GM10266 (cell line): Measurements from ENCODE around the gene ARHGDIG.

ENCODE experiments used
- DNase-seq: peaks from one replicate; pipeline ENCODE4 v3.0.0; 2012; ENCODE audit errors: extremely low spot score
- TF ChIP-seq, protein P1 (sequence below): IDR thresholded peaks from 2 replicates; pipeline ENCODE4 v1.5.1; 2012; ENCODE audit warnings: mild to moderate bottlenecking, low read depth; ENCODE audit not compliant: control insufficient read depth, insufficient read depth; ENCODE audit errors: missing control alignments

The ARHGDIG gene

DNA sequence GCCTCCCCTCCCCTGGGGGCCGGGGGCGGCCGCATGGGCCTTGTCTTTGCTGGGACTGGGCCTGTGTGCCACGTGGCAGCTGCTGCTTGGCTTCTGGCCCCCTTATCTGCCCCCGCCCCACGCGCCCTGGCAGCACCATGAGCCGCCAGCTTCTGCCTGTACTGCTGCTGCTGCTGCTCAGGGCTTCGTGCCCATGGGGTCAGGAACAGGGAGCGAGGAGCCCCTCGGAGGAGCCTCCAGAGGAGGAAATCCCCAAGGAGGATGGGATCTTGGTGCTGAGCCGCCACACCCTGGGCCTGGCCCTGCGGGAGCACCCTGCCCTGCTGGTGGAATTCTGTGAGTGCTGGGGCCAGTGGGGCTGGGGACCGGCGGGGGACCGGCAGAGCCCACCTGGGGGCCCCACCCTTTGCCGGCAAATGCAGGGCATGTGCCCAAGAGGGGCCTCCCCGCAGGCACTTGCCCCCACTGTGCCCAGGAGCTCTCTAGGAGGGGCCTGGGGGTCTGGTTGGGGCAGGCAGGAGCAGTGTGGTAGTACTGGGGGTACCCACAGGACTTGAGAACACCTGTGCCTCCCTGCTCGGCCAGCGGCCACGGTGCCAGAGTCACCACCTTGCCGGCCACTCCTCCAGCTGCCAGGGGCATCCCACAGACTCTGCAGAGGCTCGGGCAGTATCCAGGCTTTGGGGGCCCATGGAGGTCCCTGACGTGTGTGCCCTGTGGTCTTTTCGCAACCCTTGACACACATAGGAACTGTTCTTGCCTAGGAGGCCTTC is 2.8 kb downstream of the ARHGDIG start, which contains the start of gene PDIA2:
Gene PDIA2 (plus strand): TSS at position 132 of the 773 bp plus-strand sequence. CDS start 6 bp downstream, at position 138.
- TF ChIP-seq, protein P1, sequence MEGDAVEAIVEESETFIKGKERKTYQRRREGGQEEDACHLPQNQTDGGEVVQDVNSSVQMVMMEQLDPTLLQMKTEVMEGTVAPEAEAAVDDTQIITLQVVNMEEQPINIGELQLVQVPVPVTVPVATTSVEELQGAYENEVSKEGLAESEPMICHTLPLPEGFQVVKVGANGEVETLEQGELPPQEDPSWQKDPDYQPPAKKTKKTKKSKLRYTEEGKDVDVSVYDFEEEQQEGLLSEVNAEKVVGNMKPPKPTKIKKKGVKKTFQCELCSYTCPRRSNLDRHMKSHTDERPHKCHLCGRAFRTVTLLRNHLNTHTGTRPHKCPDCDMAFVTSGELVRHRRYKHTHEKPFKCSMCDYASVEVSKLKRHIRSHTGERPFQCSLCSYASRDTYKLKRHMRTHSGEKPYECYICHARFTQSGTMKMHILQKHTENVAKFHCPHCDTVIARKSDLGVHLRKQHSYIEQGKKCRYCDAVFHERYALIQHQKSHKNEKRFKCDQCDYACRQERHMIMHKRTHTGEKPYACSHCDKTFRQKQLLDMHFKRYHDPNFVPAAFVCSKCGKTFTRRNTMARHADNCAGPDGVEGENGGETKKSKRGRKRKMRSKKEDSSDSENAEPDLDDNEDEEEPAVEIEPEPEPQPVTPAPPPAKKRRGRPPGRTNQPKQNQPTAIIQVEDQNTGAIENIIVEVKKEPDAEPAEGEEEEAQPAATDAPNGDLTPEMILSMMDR: no peak
- no peak for DNase-seq

DNA sequence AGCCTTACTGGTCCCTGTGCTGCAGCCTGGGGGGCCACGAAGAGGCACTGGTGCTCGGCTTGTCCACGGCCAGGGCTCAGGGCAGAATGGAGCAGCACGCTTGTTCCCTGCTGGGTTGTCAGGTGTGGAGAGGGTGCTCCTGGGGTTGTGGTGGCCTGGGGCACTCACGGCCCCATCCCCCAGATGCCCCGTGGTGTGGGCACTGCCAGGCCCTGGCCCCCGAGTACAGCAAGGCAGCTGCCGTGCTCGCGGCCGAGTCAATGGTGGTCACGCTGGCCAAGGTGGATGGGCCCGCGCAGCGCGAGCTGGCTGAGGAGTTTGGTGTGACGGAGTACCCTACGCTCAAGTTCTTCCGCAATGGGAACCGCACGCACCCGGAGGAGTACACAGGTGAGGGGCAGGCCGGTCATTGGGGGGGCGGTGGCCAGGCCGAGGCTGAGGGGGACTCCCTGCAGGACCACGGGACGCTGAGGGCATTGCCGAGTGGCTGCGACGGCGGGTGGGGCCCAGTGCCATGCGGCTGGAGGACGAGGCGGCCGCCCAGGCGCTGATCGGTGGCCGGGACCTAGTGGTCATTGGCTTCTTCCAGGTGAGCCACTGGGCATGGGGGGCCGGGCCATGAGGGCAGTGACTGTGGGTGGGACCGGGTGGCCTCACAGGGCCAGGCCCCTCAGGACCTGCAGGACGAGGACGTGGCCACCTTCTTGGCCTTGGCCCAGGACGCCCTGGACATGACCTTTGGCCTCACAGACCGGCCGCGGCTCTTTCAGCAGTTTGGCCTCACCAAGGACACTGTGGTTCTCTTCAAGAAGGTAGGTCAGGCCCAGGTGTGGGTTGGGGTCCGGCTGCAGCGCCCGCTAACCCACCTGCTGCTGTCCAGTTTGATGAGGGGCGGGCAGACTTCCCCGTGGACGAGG is 4.1 kb downstream of the ARHGDIG start:
- DNase-seq: no peak
- TF ChIP-seq, protein P1: no peak

DNA sequence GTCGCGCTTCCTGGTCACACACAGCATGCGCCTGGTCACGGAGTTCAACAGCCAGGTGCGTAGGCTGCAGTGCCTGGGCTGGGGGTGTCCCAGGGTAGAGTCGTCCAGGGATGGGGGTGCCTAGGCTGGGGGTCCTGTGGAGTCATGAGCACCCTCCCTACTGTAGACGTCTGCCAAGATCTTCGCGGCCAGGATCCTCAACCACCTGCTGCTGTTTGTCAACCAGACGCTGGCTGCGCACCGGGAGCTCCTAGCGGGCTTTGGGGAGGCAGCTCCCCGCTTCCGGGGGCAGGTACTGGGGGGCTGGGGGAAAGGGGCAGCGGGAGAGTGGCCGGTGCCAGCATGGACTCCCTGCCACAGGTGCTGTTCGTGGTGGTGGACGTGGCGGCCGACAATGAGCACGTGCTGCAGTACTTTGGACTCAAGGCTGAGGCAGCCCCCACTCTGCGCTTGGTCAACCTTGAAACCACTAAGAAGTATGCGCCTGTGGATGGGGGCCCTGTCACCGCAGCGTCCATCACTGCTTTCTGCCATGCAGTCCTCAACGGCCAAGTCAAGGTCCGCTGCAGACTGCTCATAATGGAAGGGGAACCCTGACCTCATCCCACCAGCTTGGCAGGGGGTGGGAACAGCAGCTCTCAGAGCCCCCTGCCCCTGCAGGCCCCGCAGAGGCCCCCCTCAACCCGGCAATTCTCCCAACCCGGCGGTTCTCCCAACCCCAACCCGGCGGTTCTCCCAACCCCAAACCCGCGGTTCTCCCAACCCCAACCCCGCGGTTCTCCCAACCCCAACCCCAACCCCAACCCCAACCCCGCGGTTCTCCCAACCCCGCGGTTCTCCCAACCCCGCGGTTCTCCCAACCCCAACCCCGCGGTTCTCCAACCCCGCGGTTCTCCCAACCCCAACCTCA is 5.0 kb downstream of the ARHGDIG start:
- DNase-seq: no peak
- TF ChIP-seq, protein P1: no peak

DNA sequence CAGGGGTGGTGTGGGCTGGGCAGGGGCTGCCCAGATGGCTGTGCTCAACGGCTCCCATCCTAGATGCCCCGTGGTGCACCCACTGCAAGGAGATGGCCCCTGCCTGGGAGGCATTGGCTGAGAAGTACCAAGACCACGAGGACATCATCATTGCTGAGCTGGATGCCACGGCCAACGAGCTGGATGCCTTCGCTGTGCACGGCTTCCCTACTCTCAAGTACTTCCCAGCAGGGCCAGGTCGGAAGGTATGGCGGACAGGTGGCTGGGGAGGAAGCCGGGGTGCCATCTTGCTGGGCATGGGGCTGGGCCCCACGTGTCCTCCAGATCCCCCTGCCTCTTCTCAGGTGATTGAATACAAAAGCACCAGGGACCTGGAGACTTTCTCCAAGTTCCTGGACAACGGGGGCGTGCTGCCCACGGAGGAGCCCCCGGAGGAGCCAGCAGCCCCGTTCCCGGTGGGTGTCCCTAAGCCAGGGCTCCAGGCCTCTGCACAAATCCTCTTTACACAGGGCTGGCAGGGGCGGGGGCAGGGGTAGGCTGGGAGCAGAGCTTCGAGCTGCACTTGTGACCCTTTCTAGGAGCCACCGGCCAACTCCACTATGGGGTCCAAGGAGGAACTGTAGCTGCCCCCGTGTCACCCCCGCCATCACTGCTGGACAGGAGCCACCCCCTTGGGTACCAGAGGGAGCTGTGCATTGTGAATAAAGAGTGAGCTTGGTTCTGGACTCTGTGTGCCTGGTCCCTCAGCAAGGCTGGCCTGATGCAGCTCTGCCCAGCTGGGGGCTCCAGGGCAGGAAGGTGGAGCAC is 6.3 kb downstream of the ARHGDIG start:
- TF ChIP-seq, protein P1: no peak

DNA sequence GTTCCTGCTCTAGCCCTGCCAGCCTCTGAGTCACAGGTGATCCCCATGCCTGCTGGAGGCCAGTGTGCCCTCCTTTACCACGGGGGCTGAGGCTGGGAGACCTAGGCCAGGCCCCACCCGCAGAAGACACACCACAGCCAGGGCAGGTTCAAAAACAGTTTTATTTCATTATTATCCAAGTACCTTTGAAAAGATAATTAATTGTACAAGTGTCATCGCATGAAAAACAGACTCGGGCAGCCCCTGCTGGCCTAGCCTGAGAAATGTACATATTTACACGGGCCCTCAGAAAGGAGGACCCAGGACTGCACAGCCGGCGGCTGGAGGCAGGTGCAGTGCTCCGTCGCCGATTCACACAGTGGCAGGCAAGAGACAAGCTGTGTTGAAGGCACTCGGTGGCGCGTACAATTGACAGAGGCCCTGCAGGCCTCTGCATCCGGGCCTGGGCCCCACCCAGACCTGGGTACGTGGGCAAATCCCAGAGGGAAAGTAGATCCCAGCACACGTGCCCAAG is 7.0 kb downstream of the ARHGDIG start:
- DNase-seq: no peak

More for the DNA sequence above, 6.3 kb downstream of the ARHGDIG start:
- no peak for DNase-seq

More for the DNA sequence above, 7.0 kb downstream of the ARHGDIG start:
- TF ChIP-seq, protein P1: no peak
